ENCODE measurements around the gene SLC30A2. TPM values are rescaled to one million over a fixed set of nuclear protein-coding genes. Genes with fewer than 3 reads are reported as not detected.
"Not testable (repeated sequence)": the region's sequence is repeated elsewhere in the genome, so short reads cannot be mapped to it uniquely, and the experiment has no call there.

Gene SLC30A2, protein sequence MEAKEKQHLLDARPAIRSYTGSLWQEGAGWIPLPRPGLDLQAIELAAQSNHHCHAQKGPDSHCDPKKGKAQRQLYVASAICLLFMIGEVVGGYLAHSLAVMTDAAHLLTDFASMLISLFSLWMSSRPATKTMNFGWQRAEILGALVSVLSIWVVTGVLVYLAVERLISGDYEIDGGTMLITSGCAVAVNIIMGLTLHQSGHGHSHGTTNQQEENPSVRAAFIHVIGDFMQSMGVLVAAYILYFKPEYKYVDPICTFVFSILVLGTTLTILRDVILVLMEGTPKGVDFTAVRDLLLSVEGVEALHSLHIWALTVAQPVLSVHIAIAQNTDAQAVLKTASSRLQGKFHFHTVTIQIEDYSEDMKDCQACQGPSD
- not detected for total RNA-seq

DNA sequence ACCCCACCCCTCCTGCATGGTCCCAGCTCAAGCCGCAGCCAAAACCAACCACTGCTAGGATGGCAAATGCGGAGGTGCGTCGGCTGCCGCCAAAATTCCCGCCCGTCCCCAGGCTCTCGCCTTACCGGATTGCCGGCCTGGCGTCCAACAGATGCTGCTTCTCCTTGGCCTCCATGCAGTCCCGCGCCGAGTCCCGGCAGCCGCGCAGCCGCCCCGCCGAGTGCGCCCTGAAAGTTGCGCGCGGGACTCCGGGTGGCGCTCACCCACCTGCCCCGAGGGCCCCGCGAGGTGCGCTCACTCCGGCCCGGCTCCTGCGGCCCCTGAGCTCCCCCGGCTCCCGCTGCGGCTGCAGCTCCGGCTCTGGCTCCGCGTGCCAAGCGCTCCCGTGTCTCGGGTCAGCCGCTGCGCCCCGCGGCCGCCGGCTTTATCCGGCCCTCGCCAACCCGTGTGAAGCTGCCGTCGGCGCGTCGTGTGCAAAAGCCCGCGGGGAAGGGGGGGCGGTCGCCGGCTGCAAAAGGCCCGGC is at the start of gene SLC30A2:
Gene SLC30A2 (minus strand): TSS at position 397 of the 524 bp plus-strand sequence. CDS start 222 bp downstream, at position 175.
- ATAC-seq: no peak

DNA sequence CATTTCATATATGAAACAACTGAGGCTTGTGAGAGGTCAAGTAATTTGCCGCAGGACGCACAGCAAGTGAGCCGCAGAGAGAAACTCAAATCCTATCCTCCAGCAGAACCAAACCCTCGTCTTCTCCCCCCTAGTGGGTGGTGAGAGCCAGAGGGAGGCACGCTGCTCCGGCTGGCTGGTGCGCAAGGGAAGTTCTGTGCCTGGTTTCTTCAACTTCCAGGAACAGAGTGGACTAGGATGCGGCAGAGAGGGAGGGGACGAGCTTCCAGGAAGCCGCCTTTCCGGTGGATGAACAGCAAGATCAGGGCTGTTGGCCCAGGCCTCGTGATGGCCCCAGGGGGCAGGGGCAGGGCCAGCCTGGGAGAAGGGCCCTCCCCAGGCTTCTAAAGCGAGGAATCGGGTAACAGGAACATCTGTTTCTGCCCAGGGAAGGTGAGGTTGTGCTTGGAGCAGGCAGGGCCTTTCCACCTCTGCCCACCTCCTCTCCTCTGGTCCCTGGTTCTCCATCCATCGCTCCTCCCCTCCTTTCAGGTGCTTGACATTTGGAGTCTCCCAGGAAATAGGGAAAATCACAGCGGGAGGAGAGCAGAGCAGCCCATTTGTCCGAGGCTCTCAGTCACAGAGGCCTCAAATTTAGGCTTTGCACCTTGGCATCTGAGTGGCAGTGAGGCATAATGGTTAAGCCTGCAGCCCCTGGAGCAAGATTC is 48.9 kb upstream of the SLC30A2 start:
- ATAC-seq: peak; percentile 62

DNA sequence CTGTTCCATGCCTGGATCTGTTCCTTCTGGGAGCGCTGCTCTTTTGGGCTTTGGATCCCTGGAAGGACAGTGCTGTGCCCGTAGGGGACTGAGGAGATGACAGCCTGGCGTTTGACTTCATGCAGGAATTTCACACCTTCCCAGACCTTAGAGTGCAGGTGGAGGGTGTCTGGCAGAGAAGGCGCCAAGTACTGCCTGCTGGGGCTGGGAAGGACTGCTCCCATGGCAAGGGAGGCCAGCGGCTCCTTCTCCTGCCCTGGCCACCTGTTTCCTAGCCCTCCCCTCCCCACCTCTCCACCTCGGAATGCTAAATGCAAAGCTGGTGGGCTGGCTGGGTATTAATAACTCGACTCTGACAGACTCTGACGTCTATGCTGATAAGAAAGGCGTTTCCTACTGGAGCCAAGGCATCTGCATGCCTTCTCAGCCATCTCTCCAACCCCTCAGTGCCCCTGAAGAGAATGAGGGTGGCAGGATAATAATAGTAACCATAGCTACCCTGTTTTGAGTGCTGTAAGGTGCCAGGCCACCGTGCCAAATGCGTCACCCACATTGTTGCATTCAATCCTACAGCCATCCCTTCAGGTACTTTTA is 48.3 kb upstream of the SLC30A2 start:
- ATAC-seq: peak; percentile 38

DNA sequence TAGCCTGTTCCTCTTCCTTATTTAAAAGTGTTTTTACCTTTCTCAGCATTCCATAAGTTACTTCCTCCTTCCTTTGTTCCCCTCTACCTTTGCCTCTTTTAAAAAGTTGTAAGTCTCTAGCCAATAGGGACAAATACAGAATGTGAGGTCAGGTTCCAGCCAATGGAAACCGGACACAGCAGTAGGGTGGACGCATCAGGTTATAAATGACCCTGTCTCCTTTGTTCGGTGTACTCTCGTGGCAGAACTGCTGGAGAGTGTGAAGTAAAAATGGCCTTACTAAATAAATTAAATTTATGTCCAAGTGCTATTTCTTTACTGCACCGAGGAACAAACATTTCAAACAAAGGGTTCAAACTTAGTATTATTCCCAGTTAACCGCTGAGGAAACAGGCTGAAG is 47.7 kb upstream of the SLC30A2 start:
- ATAC-seq: not testable (repeated sequence)

DNA sequence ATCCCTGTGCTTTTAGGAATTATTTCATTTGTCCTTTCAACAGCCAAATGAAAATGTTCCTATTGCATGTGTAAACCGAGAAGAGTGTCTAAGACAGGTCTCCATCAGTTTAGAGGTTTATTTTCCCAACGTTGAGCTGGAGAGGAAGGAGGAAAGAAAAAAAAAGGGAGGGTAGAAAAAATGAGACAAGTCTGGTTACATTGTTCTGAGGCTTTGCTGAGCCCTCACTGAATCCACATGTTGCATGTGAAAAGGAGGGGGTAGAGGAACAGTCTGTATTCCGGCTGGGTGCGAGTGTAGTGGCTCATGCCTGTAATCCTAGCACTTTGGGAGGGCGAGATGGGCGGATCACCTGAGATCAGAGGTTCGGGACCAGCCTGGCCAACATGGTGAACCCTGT is 46.5 kb upstream of the SLC30A2 start:
- no peak for ATAC-seq

DNA sequence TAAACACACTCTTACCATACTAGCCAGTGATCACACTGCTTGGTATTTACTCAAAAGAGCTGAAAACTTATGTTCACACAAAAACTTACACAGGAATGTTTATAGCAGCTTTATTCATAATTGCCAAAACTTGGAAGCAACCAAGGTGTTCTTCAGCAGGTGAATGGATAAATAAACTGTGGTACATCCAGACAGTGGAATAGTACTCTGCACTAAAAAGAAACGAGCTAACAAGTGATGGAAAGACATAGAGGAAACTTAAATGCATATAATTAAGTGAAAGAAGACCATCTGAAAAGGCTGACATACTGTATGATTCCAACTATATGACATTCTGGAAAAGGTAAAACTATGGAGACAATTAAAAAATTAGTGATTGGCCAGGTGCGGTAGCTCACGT is 45.0 kb upstream of the SLC30A2 start:
- ATAC-seq: no peak

DNA sequence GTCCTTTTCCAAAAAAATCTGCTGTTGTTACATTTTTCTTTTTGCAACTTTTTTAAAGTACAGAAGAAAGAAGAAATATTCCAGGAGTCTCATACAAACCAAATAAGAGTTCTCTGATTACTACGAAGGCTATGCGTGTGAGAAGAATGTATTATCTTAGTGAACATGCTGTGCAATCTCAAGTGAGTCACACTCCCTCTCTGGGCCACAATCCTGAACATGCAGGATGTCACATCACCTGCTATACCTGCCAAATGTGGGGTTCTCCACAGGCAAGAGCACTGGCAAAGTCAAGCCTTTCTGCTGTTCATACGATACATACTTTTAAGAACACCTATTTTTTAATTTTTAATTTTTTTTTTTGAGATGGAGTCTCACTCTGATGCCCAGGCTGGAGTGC is 43.2 kb upstream of the SLC30A2 start:
- ATAC-seq: no peak

DNA sequence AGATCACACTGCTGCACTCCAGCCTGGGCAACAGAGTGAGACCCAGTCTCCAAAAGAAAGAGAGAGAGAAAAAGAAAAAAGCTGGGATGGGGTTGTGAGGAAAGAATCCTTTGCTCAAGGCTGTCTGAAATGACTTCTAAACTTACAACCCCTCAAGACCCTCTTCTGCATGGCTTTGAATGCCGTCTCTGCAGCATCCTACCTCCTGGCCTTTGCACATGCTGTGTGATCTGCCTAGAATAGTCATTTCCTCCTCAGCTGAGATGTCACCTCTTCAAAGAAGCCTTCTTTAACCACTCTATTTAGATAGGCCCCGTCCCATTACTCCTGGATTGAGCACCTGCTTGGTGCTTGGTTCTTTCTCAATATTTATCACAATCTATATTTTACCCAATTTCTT is 38.9 kb upstream of the SLC30A2 start:
- ATAC-seq: no peak

DNA sequence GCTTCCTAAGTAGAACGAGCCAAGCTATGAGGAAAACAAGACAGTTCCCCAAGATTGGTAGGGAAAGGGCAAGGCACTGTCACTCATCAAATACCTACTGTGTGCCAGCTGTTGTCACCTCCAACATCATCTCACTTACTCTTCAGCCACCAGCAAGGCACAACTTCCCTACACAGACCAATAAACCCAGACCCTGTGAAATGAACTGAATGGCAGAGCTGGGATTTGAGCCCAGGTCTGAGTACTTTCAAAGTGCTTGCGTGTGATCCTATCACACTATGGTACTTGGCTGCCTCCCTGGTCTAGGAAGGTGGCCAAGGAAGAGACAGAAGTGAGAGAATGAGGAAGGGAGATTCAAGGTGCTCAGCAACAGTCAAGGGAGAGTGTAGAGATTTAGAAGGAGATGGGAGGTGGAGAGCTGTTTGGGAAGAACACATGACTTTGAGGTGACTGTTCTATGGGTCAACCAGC is 38.2 kb upstream of the SLC30A2 start:
- ATAC-seq: no peak

DNA sequence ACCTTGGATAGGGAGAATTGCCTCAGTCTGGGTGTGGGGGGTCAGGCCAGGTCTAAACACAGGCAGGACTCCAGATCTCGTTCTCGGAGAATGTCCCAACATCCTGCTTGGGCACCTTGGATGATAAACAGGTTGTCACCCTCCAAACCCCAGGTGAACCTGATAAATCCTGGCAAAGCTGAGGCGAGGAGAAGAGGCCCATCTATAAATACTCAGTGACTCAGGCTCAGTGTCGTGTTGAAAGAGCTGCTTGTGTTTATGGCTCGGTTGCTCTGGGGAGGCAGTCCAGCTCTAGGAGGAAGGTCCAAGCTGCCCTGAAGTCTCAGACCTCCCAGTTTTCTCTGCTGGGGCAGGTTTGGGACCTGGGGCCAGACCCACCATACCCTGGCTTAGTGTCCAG is 37.3 kb upstream of the SLC30A2 start:
- peak; percentile 53 for ATAC-seq

DNA sequence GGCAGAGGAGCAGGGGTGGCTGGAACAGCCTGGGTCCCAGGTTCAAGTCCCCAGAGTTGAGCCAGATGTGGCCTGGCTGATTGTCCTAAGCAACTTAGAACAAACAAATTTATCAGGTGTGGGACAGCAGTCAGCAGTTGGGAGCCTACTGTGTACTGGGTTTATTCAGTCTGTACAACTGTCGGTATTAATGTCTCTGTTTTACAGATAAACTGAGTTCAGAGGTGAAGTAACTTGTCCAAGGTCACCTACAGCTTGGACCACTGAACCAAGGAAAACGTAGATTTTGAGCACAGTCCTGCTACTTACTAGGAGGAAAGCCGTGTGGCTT is 36.1 kb upstream of the SLC30A2 start:
- ATAC-seq: no peak

DNA sequence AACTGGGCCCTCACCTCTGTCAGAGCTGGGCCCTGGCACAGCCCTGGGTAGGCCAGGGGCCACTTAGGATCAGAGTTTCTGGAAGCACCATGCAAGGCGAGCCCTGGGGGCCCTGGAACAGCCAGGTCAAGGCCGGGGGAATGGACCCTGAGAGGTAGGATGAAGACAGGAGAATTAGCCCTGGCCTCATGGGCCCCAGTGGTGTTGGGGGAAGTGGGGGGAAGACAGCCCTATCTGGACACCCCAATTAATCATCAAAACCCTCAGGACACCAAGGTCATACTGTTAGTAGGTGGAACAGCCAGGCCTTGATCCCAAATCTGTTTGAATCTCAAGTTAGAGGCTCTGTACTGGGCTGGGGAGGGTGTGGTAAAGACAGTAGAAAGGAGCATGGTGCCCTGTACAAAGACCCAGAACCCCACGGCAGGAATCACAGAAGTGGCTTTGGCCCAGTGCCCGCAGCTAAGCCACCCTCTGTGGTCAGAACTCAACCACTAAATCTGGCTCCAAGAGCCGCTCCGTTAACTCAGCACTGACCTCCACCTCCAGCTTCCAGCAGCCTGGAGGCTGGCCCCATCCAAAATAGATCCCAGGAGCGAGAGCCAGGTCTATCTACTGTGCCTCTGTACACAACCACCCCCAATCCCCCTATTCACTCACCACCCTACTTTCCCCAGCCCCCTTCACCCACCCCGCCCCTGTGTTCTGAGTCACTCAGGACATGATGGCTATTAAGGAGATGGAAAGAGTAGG is 35.5 kb upstream of the SLC30A2 start:
- ATAC-seq: no peak

DNA sequence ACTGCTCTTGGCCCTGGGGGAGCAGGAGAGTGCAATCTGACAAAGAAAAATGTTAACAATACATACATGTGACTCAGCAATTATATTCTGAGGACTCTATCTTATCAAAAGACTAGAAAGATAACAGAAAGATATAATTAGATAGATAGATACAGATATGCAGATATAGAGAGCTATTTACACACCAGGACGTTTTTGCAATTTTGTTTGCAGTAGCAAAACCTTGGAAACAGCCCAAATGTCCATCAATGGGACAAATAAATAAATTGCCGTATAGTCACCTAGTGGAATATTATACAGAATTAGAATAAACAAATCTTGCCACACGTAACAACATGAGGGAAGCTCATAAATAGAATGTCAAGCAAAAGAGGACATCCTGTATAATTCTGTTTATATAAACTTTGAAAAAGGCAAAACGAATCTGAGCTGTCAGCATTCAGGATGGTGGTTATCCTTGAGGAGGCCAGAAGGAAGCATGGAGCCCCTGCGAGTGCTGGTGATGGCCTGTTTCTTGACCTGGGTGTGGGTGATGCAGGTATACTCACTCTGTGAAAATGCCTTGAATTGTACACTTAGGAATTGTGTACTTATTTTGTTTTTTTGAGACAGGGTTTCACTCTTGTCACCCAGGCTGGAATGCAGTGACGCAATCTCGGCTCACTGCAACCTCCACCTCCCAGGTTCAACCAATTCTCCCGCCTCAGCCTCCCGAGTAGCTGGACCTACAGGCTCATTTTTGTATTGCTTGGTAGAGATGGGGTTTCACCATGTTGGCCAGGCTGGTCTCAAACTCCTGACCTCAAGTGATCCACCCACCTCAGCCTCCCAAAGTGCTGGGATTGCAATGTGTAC is 34.3 kb upstream of the SLC30A2 start:
- ATAC-seq: no peak

DNA sequence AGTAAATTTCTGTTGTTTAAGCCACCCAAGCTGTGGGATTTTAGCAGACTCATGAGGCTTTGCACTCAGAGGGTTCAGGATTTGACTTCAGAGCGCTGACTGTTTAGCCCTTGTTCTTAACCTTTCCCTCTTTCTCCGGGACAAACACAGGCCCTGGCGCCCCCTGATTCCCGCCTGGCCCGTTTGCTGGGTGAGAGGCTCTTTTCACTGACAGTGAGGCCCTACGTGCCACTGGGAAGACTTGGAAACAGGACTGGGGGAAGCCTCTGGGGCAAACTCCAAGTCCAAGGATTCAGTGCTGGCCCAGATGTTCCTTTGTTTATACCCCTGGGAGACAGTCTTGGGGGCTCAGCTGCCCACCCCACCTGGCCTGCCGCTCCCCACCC is 33.3 kb upstream of the SLC30A2 start:
- no peak for ATAC-seq

DNA sequence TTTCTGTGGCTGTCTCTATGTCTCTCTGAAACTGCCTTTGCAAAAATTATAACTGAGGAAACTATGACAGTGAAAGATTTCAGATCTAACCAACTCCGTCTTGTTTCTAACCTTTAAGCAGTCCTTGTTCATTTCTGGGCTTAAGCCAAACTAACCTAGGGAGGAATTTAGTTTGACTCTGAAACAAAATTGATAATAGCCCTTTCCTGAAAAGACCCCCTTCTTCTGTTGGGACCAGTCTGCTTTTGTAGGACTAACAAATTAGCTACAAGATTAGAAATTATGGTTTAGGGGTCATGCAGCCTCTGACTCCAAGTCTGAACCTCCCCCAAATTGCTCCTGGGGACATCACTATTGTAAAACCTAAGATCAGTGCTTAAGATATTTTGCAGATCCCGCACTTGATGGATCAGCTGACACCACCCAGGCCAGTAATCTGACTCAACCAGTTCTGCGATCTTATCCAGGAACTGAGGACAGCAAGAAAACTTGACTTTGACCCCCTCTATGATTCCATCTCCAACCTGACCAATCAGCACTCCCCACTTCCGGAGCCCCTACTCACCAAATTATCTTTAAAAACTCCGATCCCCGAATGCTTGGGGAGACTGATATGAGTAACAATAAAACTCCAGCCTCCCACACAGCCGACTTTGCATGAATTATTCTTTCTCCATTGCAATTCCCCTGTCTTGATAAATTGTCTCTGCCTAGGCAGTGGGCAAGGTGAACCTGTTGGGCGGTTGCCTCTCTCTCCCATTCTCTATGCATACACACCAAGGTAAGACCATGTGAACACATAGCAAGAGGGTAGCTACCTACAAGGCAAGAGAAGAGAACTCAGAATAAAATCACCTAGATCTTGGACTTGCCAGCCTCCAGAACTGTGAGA is 32.6 kb upstream of the SLC30A2 start:
- ATAC-seq: no peak

DNA sequence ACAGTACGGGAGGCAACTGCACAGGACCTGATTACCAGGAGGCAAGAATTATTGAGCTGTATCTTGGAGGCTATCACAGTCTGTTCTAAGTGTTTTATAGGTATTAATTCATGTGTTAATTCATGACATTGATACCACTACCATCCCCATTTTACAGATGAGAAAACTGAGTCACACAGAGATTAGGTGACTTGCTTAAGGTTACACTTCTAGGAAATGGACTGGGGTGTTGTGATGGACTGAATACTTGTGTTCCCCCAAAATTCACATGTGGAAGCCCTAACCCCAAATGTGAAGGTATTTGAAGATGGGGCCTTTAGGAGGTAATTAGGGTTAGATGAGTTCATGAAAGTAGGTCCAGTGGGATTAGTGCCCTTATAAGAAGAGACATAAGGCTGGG is 31.6 kb upstream of the SLC30A2 start:
- ATAC-seq: no peak

DNA sequence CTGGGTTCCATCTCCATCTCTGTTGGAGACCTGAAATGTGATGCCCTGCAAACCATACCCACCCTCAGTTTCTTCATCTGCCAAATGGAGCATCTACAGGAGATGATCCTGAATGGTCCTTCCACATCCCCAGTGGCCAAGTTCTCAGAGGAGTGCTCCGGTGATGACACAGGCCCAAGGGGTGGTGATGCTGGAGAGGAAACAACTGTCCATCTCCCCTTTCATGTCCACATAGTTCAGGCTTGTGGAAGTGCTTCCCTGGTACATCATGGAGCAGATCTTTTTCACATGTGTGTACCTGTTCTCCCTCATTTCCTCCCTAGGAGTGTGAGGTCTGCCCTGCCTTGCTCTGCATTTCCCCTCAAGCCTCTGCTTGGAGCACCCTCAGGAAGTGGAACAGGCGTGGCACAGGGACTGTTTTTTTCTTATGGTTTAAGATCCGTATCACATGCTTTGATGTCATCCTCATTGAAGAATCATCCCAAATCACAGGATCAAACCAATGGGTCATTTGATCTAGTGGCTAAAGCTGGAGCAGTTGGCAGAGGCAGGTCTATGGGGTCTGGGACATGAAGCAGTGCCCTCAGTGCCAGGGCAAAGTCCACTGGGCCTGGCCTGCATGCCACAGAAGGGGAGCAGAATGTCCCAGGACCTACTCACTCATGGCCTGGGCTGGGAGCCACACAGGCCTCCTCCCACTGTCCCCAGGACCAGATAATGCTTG is 29.7 kb upstream of the SLC30A2 start:
- ATAC-seq: no peak

DNA sequence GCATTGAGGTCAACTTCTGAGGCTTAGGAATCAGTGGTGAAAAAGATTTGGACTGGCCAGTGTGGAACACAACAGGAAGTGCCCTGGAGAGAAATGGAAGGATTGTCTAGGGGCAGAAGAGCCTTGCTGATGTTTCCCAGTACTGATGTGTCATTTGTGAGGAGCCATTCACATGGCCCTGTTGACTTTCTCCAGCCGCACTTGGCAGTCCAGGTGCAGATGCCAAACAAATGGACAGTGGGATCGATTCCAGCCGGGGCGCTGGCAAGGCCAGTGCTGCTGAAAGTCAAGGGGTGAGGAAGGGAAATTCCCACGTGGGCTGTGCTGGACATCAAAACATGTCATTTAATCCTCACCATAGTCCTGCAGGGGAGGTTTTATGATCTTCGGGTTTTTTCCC is 26.4 kb upstream of the SLC30A2 start:
- ATAC-seq: no peak

DNA sequence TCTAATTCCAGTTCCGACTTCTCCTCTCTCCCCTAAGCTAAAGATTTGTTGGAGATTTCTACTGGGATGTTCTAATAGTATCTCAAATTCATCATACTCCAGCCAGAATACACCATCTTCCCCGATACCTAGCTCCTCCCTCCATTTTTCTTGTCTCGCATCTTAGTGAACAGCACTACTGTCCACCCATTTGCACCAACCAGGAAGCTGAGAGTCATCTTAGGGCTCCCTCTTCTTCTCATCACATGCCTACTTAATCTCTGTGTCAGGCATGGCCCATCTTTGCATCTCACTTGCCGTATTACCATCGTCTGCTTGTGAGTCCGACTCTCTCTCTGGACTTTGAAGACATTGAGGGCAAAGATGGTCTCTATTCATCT is 25.0 kb upstream of the SLC30A2 start:
- ATAC-seq: no peak

DNA sequence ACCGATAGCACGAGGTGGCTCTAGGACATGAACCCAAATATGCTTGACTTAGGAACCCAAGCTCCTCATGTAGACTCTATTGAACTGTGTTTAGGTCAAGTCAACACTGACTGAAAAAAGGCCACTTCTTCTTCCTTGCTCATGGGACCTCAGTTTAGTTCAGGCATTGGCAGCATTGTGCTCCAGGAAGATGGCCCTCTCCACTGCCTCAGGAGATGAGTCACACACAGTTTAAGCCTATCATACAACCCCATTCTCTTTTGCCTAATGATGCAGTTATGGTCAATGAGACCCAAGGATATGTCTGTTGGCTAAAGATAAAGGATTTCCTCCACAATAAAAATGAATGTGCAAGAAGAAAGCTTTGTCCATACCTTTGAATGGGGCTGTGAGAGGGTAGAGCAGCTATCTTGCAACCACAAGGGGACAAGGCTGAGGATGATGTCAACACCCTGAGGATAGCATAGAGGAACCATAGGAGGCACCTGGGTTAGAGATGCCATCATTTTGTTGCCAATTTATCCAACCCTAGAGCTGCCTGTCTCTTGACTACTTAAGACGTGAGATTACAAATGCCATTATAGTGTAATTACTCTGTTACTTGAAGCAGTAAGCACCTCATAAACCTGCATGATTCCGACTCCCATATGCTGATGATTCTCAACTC is 24.5 kb upstream of the SLC30A2 start:
- ATAC-seq: no peak

All from esophagus mucosa (tissue), 1 donor.